DMS 273 (cell line): ENCODE measurements around the gene TECTA.
"Not testable (repeated sequence)": the region's sequence is repeated elsewhere in the genome, so short reads cannot be mapped to it uniquely, and the experiment has no call there.

Experiments used
- DNase-seq: peaks from one replicate; lab custom pipeline; 2025; ENCODE audit not compliant: unreplicated experiment; lab: John Stamatoyannopoulos, UW

TECTA gene

GRCh38 chr11:121089566-121089965 lies 11.5 kb upstream of the TECTA start:
- DNase-seq, result no peak

- no peak for DNase-seq
These were observed 10.8 kb upstream of the TECTA start for GRCh38 chr11:121090145-121090721.

DNA sequence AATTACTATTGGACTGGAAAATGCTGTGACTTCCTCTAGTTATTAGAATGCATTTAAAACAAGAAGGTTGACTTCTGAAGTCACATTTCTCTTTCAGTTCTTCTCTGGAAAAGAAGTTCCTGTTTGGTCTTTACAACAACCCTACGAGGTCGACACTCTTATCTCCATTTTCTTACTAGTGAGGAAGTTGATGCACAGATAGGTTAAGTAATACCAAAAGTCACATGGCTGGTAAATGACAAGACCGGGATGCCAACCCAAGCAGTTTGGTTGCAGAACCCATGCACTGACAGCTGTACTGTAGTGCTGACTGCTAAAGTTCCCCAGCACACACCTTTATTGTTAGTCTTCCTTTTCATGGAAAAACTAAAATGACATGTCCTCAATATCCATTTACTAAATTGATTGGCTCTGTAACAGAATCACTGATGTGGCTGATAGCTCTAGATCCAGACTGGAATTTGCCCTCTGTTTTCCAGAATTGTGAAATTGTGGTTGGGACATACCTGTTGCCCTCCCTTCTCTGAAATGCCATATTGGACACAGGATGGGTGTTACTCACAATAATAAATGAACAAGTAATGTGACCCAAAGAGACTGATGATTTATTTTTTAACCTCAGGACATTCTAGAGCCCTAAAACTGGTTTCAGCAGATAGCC lies 9.4 kb upstream of the TECTA start:
- no peak for DNase-seq

DNA sequence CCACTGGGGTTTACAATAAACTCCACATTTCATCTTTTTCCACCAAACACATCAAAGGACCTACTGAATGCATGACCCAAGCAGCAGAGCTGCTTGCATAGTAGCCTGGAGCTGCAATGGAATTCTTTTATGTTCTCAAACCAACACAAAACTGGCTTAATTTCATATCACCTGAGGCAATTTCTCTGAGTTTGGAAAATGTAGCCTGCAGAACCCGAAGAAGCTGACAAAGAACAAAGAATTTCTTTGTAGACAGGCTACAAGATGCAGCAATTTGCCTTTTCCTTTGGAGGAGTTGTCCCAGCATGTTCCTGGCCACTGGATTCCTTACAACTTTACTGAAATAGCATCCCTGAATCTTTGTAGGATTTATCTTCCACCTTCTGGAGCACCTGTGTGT lies 5.5 kb upstream of the TECTA start:
- no peak for DNase-seq

- DNase-seq, result no peak
These were observed 1.7 kb upstream of the TECTA start for GRCh38 chr11:121099364-121099763.

GRCh38 chr11:121099885-121100284 lies 1.2 kb upstream of the TECTA start:
- no peak for DNase-seq

DNA sequence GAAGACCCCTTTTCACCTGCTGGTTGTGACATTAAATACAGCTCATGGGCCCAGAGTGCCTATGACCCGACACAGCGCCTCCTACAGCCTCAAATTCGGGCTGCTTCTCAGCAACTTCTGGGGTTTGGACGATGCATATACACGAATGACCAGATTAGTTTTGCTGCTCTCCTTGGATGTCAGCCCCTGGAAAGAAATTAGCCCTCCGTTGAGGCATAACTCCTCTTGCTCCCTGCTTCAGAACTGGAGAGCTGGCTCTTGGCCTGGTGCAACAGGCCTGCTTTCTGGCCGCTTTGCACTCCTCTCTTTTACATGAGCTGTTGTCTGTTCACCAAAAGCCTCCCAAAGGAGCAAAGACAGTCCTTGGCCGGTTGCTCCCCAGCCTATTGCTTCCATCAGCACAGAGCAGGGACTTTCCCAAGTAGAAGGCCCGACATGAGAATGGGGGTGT lies 3.3 kb downstream of the TECTA start:
- no peak for DNase-seq

DNA sequence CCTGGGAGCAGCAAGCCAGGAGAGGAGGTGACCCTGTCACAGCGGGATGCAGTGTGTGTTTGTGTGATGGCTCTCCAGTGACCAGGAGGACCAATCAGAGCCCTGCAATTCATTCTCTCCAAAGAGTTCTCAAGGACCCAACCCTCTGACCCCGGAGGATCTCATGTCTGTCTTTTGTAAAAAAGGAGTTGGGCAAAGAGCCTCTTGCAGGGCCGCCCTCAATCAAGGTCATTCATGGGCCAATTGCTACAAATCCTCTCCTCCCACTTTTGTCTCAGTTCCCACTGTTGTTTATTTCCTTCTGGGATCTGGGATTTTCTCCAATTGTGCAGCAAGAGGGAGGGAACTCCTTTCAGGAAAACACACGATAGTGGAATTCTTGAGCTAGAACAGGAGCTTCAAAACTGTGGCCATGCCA lies 4.0 kb downstream of the TECTA start:
- no peak for DNase-seq

DNA sequence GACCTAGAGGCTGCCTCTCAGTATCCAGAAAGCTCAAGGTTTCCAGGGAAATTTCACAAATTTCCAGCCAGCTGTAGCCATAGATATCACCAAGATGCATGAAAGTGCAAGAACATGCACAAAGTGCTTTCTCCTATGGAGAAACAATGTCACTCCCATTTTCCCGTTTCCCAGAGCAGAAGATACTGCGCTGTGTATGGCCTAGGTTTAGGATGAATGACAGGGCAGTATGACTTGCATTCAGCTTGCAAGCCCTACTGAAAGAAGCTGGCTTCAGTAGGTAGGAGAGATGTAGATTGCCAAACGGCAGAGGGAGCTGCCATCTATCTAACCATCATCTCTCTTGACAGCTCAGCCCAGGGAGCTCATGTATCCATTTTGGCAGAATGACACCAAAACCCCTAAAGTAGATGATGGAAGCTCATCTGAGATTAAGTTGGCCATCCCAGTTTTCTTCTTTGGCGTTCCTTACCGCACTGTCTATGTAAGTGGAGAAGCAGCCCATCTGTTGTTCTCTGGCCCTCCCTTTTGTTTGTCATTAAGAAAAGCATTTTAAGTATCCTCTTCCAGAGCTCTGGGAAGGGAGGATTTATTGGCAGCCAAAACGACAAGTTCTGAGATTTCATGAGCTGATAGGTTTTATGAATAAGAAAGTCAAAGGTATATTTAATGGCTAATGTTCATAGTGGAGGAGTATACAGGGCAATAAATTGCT lies 4.6 kb downstream of the TECTA start:
- peak; percentile 4 for DNase-seq

- DNase-seq, result no peak
These were observed 5.8 kb downstream of the TECTA start for GRCh38 chr11:121106812-121107211.

DNA sequence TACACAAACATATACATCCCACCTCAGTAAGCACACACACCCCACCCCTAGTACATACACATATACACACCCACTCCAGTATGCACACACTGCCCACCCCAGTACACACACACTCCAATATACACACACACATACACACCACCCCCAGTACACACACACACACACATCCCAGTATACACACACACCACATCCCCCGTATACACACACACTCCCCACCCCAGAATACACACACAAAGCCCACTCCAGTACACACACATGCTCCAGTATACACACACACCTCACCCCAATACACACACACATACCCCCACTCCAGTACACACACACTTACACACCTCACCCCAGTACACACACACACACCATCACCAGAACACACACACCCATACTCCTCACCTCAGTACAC lies 7.4 kb downstream of the TECTA start:
- no peak for DNase-seq

GRCh38 chr11:121109471-121109870 lies 8.4 kb downstream of the TECTA start:
- DNase-seq, result no peak

DNA sequence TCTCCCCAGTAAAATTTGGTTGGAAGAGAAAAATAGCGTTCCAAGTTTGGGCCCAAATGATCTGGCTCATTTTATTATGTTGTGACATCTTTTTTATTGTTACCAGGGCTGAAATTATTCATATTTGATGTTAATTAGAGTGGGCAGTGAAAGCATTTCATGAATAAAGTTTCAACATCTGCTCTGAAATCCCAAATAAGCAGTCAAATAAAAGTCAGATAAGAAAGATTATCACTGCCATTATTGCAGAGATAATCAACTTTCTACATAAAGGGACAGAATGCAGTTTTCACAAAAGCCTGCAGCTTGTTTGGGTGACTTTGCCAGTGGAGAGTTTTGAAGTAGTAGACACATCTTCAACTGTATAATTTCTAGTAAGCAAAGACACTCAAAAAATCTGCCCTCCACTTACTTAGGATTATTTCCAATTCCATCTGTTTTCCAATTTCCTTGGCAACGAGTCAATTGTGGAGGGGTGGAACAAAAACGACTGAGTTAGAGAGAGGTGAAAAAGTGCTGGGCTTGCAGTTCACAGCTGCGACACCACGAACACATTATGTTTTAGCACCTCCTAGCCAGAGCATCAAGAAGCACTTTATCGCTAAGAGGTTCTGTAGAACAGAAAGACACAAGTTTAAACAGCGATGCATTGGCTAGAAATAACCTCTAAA lies 9.0 kb downstream of the TECTA start:
- peak; percentile 44 for DNase-seq

DNA sequence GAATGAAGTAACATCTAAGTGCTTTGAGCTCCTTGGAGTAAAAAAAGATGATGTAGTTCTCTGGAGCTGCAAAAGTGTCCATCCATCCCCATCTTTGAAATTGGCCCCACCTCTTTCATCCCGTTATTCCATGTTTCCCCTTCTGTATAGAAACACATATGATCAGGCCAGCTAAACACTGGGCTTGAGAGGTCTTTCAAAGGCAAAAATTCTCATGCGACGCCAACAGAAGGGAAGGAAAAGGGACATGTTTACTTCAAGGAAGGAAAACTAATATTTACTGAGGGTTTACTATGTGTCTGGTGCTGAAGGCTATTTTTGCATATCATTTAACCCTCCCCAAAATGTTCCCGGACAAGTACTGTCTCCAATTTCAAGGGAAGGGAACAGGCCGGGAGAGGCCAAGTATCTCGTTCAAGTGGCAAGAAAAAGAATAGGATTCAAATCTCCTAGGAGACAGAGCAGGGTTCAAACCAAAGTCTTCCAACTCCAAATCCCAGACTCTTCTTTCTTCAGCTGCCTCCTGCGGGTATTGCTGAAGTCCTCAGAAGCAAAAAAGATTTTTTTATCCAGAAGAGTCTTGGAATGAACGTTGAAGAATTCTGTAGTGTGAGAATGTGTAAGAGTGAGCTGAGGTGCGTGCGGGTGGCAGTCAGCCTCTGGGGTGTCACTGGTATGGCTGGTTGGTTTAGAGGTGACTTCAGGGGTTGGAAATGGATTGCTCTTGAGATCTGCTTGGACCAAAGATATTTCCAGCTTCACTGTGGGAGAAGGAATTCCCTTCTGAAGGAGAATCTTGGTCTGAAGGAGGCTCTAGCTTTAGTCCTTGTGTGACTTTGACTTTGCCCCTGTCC lies 10.1 kb downstream of the TECTA start:
- DNase-seq, result no peak

GRCh38 chr11:121112498-121113455 lies 11.7 kb downstream of the TECTA start:
- peak; percentile 72 for DNase-seq

- DNase-seq, result no peak
These were observed 12.6 kb downstream of the TECTA start for GRCh38 chr11:121113611-121114010.

GRCh38 chr11:121115024-121115423 lies 14.0 kb downstream of the TECTA start:
- DNase-seq, result not testable (repeated sequence)

GRCh38 chr11:121117788-121118187 lies 16.7 kb downstream of the TECTA start:
- DNase-seq, result no peak

DNA sequence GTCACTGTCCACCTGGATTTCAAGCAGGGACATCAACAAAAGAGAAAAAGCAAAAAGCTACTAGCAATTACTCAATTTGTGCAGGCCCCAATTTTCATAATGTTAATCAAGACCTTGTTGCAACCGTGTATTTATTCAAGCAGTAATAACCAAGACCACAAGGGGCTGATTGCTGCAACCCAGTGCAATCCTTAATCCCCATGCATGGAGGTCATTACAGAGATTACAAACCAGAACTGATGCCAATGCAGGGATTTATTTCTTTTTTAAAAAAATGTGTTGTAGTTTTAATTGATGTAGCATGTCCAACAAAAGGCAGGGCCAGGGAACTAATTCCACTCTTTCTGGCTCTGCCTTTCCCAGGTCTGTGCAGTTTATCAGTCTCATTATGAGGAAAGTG lies 18.4 kb downstream of the TECTA start:
- no peak for DNase-seq

- no peak for DNase-seq
These were observed 21.3 kb downstream of the TECTA start for GRCh38 chr11:121122328-121122727.
